Head of caudate nucleus (tissue), 42 donors: ENCODE results near the gene TRAP1.
"Not testable (repeated sequence)": the region's sequence is repeated elsewhere in the genome, so short reads cannot be mapped to it uniquely, and the experiment has no call there.

Experiments used
- DNase-seq, 42 donors: peaks; one replicate each; pipeline versions ENCODE4 v3.0.0 to v3.0.0-alpha.2; 2020 to 2021; ENCODE audit warnings: mixed read lengths in 7 of 42
- intact Hi-C: fragments of 100-400 bp; cut with DNase I; formaldehyde crosslinking; loops from one replicate; pipeline ENCODE4 v1.15.0; 2022

The TRAP1 gene

DNA sequence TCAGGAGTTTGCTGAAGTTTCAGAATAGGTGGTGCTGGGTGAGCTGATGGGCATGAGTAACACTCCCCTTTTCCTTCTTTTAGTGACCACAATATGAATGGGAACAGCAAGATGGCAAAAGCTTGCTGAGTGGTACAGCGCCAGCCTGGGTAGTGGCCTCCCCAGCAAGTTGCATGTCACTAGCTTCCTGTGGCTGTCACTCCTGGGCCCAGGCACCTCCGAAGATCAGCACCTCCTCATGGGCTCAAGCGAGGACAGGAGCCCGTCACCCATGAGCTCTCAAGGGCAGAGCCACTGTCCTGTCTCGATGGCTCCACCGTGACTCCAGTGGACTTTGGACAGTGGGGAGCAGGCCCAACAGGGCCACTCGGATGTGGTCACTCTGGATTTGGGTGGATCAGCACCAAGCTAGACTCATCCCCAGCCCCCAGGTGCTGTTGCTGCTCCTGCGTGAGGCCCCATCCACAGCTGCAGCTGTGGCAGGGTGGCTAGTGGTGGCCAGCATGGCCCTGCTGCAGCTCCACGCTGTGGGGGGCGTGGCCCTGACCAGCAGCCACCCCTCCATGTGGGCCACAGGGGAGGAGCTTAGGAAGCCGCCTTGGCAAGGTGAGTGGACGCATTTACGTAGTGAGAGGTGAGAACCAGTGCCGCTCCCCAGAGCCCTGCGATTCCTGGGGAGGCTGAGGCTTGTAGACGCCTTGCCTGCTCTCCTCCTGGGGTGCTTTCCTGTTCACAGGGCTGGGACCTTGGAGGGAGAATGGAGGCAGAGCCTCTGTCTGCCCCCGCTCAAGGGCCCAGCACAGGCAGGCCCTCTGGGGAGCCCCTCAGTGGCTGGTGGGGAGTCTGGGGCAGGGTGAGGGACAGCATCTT is 76.5 kb downstream of the TRAP1 start:
- DNase-seq, result peak in 5 of 42 donors; percentile 7 to 27 (median 13)
- intact Hi-C loops, result no loop called here

DNA sequence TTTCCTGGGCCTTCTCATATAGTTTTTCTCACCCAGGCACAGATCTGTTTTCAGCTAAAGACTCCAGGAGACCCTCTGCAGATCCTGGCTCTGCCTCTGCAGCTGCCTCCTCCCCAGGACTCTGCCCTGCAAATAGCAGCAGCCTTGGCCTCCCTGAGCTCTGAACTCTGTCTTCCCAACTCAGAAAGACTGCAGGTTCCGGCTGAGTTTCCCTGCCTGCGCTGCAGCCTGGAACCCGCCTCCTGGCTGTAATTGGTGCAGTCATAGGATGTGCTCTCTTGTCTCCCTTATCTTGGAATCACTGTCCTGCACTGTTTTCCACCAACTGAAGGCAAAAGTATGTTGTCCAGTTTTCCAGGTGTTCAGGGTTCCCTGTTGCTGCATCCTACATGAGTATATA is 77.1 kb downstream of the TRAP1 start:
- peak in 4 of 42 donors; percentile 9 to 23 (median 16) for DNase-seq

DNA sequence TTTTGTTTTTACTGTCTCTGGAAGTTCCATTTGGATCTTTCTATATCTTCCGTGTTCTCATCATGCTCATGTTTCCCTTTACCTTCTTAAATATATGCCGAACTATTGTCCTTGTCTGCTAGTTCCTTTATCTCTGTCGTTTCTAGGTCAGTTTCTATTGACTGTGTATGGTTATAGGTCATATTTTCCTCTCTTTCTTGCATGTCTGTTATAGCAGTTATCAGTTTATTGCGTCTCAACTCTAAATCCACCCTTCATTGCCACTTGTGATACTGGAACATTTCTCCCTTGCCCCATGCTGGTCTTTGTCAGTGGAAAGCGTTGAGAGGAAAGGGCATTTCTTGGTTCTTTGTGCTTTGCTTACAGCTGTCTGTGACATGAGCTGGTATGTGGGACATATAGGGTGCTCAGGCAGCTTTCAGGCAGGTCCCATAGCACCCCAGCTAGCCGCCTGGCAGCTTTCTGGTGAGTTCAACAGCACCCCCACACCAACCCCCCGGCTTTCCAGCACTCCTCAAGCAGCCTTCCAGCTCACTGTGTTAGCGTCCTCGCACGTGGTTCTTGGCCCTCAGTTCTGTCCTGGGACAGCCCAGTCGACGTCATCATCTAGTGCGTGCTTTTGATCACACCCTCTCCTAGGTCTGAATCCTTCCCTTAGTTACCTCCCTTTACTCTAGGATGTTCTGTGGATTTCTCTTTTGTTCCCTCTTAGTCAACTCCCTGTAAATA is 78.2 kb downstream of the TRAP1 start:
- intact Hi-C loops, result no loop called here
- DNase-seq, result peak in 3 of 42 donors; percentile 4 to 23 (median 4)

More for the DNA sequence above, 77.1 kb downstream of the TRAP1 start:
- intact Hi-C loops, result no loop called here

DNA sequence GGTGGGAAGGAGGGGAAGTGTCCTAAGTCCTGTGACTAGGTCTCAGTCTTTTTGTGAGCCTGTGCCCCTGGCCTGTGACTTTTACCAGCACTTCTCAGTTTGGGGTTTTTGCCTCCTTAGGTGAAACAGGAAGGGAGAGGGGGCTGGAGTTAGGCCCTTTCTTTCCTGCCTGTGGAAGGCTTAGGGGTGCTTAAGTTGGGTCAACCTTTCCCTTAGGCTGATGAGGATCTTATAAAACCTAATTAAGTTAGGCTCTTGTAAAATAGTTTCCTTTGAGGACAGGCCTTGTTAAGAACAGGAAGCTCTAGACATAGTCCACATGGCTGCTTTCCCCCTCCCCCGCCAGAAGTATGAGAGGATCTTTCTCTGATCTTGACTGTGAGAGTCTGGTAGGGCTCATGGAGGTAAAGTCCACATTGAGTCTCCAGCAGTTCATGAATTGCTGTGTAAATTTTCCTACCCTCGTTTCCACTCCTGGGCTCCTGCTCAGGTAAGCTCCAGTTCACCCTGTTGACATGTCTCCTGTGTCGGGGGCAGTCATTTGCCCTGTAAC is 79.9 kb downstream of the TRAP1 start:
- DNase-seq, result peak in 4 of 42 donors; percentile 9 to 28 (median 20)
- intact Hi-C loops, result no loop called here

DNA sequence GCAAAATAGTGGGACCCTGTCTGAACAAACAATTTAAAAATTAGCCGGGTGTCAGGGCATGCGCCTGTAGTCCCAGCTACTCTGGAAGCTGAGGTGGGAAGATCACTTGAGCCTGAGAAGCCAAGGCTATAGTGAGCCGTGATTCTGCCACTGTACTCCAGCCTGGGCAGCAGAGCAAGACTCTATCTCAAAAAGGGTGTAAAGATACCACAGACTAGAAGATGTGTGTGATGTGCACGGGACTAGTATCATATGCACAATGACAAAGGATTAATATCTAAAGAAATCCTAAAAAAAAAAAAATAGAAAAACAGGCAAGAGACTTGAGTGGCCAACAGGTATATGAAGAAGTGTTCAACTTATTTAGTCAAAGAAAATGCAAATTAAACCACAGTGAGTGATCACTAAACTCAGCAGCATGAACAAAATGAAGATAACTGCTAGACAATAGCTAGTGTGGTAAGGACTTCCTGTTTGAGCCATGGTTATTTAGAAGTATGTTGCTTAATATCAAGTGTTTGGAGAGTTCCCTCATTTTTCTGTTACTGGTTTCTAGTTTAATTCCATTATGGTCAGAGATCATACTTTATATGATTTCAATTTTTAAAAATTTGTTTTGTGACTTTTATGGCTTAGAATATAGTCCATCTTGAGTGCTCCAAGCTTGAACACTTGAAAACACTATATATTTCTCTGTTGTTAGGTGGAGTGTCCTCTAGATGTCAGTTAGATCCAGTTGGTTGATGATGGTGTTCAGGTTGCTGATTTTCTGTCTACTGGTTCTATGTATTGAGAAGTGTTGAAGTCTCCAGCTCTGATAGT is 91.2 kb downstream of the TRAP1 start:
- peak in 2 of 42 donors; percentile 2 to 33 for DNase-seq
- intact Hi-C loops, result no loop called here

DNA sequence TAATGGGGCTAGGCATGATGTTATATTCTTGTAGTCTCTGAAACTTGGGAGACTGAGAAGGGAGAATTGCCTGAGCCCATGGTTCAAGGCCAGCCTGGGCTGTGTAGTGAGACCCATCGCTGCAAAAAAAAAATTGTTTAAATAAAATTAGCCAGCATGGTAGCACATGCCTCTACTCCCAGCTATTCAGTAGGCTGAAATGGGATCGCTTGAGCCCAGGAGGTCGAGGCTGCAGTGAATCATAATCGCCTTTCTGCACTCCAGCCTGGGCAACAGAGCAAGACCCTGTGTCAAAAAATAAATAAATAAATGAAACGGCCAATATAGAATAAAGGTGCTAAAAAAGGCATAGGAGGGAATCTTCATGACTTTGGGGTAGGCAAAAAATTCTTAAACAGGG is 92.0 kb downstream of the TRAP1 start:
- peak in 1 of 42 donors; percentile 3 for DNase-seq
- intact Hi-C loops, result no loop called here

DNA sequence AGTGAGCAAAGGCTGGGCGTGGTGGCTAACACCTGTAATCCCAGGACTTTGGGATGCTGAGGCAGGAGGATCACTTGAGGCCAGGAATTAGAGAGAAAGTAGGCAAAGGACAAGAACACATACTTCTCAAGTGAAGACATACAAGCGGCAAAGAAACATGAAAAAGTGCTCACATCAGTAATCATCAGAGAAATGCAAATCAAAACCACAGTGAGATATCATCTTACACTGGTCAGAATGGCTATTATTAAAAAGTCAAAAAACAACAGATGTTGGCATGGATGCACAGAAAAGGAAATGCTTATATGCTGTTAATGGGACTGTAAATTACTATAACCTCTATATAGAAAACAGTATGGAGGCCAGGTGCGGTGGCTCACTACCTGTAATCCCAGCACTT is 93.7 kb downstream of the TRAP1 start:
- intact Hi-C loops, result no loop called here
- no peak for DNase-seq

DNA sequence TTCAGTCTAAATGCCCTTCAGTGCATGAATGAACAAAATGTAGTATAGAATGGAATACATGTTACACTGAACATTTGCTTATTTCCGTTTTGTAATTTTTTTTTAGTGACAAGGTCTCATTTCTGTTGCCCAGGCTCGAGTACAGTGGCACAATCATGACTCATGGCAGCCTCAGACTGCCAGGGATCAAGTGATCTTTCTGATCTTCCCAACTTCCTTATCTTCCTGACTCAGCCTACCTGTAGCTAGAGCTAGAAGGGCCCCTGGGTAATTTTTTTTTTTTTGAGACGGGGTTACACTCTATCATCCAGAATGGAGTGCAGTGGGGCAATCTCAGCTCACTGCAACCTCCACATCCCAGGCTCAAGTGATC is 98.6 kb downstream of the TRAP1 start:
- peak in 1 of 42 donors; percentile 5 for DNase-seq
- intact Hi-C loops, result no loop called here

DNA sequence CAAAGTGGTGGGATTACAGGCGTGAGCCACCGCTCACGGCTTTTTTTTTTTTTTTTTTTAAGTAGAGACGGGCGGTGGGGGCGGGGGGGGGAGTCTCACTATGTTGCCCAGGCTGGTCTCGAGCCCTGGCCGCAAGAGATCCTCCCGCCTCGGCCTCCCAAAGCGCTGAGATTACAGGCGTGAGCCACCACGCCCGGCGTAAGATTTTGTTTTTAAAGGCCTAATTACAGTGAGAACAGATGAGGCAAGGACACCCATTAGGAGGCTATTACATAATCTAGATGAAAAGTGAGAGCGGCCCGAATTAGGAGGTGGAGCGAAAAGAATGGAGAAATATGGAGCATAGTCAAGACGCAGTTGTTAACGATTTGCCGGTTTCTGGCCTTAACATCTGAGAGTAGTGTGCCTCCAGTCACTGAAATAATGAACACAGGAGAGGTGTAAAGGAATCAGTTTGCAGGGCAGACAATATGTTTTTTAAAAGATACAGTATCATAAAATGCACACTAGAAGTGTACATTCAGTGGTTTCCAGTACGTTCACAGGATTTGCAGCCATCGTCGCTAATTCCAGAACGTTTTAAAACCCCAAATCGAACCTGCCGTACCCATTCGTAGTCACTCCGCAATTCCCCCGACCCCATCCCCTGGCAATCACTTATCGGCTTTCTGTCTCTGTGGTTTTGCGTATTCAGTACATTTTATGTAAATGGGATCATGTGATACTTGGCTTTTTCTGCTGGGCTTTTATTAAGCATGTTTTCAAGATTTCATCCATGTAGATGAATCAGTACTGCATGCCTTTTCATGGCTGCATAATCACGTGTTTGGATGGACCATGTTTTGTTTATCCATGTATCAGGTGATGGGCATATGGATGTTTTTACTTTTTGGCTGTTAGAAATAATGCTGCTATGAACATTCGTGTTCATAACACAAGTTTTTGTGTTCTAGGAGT is 104.5 kb downstream of the TRAP1 start:
- intact Hi-C loops, result no loop called here
- DNase-seq, result peak in 2 of 42 donors; percentile 24 to 26

DNA sequence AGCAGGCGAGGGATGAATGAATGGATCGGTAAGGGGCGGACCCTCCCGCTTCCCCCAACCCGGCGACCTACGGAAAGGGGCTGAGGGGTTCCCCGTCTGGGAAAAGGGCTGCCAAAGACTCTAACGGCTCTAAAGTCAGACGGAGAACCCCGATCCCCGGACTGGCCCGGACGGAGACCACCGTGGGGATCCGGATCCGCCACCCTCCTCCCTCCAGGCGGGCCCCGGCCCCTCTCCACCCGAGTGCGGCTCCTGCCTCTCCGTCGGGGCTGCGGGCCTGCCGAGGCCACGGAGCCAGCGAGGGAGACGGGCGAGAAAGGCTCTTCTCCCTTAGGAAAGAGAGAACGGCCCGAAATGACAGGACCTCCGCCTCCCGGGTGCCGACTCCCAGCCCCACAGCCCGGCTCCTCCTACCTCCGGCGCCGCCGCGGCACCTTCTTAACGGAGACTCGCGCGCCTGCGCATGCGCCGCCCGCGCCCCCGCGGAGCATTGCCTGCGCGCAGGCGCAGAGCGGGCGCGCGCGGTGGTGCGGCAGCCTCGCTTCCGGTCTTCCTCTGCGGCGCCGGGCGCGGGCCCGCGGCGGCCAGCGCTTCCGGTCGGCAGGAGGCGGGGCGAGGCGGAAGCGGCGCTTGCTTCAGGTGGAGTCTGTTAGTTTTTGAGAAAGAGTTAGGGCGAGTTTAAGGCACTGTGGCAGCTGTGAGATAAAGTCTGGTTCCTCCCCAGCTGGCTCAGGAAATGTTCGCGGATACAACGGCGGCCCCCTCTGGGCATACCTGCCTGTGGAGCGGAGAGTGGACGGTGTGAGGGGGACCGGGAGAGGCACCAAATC is 106.0 kb downstream of the TRAP1 start, which contains the start of gene SLX4:
Gene SLX4, minus strand, starts transcription at position 461 of the 830 bp plus-strand sequence. CDS start 2,642 bp downstream, outside the sequence.
- intact Hi-C loops, result no loop called here
- peak; percentile 37 to 93 (median 83) for DNase-seq

DNA sequence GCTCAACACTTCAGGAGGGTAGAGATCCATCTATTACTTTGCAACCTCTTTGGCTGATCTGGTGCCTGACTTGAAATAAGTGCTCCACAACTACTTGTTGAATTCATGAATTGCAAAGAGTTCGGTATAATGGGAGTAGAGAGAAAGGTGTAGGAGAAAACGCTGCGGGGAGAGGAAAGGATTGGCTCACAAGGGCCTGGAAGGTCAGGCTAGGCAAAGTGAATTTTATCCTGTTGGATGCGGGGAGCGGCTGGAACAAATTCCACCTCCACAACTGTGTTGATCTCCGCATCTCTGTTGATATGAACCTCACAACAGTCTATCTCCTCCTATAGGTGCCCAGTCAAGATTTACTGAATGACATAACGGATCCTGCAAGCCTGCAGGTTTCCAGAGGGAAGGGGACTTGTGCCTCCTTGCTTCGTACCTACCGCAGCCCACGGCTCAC is 106.6 kb downstream of the TRAP1 start:
- intact Hi-C loops, result no loop called here
- DNase-seq, result peak in 1 of 42 donors; percentile 17

DNA sequence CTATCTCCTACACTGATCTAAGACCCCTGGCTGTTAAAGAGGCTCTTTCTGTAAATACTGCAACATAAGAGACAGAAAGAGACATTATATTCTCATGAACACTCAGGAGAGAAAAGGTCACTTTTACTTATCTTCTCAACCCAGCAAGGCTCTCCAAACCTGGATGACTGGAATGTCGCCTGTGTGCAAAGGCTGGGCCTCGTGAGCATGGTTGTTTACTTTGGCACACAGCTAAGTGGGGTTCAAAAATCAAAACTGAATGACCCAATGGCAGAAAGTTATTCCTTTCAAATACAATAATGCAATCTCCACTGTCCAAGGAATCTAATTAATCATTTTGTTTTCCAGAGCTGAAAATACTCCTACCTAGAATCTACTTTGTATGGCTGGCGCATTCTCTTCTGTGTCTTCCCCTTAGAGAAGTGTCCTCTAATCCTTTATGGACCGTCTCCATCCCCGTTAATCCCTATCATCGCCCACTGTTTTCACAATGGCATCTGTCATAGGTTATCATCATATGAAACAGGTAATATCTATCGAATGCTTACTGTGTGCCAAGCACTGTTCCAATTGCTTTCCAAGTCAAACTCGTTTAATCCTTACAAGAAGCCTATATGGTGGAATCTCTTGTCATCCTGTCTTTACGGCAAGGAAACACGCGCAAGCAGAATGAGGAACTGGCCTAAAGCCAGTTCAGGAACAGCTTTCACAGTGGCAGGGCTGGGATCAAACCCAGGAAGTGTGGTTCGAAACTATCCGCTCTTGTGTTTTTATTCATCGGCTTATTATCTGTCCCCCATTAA is 107.2 kb downstream of the TRAP1 start:
- DNase-seq, result peak in 1 of 42 donors; percentile 1
- intact Hi-C loops, result no loop called here

DNA sequence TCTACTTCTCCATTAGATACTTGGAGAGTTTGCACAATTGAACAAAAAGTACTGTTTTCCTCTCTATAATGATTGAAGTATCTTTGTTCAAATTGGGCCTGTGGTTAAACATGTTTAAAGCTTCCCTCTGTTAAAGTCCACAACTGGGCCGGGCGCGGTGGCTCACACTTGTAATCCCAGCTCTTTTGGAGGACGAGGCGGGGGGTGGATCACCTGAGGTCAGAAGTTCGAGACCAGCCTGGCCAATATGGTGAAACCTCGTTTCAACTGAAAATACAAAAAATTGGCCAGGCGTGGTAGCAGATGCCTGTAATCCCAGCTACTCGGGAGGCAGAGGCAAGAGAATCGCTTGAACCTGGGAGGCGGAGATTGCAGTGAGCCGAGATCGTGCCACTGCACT is 108.3 kb downstream of the TRAP1 start:
- DNase-seq, intact Hi-C loops: not testable (repeated sequence)

DNA sequence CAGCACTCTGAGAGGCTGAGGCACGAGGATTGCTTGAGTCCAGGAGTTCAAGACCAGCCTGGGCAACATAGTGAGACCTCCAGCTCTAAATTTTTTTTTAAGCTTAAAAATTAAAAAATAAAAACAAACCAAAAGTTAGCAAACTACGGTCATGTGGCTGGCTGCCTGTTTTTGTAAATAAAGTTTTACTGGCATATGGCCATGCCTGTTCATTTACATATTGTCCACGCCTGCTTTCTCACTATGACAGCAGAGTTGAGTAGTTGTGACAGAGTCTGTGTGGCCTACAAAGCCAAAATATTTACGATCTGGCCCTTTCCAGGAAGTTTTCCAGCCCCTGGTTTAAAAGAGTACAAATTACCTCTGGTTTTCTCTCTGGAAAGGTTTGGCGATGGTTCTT is 109.3 kb downstream of the TRAP1 start:
- intact Hi-C loops, result no loop called here
- DNase-seq, result no peak
